Brain microvascular endothelial cell (primary cell): ENCODE measurements around the gene DPYD.
A peak's percentile ranks its signal among the peaks of the same experiment; 100 is the strongest.

Source experiments
- DNase-seq: peaks from one replicate; pipeline ENCODE4 v3.0.0-alpha.2; 2020
- H3K27ac ChIP-seq: fragments of 250-450 bp; sonication (Bioruptor Pico); 2 replicates; pipeline ENCODE4 v1.5.1; 2020; ENCODE audit warnings: mild to moderate bottlenecking, moderate library complexity
- H3K27me3 ChIP-seq: fragments of 250-450 bp; sonication (Bioruptor Pico); replicated peaks from 2 replicates; pipeline ENCODE4 v1.5.1; 2020; ENCODE audit warnings: mild to moderate bottlenecking
- H3K36me3 ChIP-seq: fragments of 250-450 bp; sonication (Bioruptor Pico); replicated peaks from 2 replicates; pipeline ENCODE4 v1.5.1; 2020; ENCODE audit warnings: mild to moderate bottlenecking
- H3K4me3 ChIP-seq: 2 replicates; pipeline ENCODE4 v1.5.1; 2011; ENCODE audit warnings: low read depth, mild to moderate bottlenecking, control low read depth, low read length, moderate library complexity
- CTCF ChIP-seq: IDR thresholded peaks from 2 replicates; pipeline ENCODE4 v1.5.1; 2011; ENCODE audit warnings: low read depth, mild to moderate bottlenecking, moderate library complexity, low read length, control low read depth, inconsistent platforms; ENCODE audit errors: missing control alignments
- in situ Hi-C: cut with HindIII; loops from 2 replicates; pipeline ENCODE4 v1.10.0; 2017; ENCODE audit warnings: low sequenced_read_pairs, low pct_ligation_motif_present

DPYD gene

DNA sequence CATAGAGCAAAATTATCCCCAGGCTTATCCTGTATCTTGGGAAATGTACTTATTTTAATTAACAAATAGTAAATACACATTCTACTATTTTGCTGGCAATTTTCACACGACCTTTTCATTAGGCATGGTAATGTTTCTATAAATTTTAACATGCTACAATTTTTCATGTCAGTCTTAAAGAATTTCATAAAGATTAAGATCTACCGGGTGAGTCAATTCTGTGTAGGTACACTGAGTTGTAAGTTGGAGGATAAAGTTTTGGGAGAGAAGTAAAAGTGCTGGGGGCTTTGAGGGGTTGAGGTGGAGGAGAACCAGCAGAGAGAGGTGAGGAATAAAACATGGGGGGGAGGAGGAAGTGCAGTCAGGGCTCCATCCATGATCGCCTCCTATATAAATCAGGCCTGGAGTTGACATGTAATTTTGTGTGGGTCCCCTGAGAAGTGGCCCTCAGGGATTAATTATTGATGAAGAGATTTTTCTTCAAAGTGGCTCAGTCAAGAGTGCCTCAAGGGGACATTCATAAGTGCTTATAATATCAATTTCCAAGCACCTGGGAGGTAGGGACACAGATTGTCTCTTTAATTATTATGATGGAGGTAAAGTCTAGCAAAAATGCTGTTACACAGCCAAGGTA lies 7.2 kb downstream of the DPYD start:
- H3K36me3 ChIP-seq = no peaks in the 10 kb centered on the region
- no peak overlapping the region for H3K4me3 ChIP-seq
- no peak for DNase-seq
- no peak overlapping the region for H3K27ac ChIP-seq
- no peaks in the 10 kb centered on the region for H3K27me3 ChIP-seq
- in situ Hi-C loops = no loop called here
- TF ChIP-seq CTCF = no peak

DNA sequence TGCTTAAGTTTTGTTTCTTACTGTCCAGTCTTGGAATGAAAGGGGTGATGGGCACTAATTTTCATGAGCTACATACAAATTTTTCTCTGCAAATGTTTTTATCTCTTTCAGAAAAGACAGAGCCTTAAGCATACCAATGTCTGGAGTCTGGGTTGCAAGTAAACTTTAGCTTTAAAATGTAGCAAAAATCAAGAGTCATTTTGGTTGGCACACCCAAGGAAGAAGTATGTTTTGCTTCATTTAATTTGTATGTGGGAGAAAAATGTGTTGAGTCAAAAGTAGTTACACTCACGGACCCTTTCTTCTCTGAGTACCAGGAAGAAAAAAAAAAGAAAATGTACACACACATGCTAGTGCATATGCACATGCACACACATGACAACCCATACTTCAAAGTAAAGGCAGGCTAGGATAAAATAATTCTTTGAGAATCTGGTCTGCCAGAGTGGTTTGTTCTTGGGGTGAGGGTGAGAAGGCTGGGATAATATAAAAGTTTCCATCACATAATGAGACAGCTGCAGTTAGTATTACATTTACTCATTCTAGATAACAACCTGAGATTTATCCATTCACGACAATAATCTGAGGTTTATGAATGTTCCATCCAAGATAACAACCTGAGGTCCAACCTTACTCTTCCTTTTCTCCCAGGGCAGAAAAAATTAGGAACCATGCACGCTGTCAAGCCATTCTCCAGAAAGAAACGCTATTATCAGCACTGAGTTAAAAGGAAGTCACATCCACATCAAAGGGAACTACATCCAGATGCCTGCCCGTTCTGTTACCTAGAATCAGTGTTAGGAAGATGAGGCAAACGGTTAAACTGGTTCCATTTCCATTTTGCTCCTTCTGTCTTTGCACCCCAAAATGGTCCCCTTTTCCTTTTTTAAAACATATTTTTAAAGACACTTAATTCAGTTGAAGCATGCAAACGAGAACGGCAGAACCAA lies 9.3 kb downstream of the DPYD start:
- no peak for DNase-seq
- no peak overlapping the region for H3K4me3 ChIP-seq
- no peak overlapping the region for H3K27ac ChIP-seq
- no peaks in the 10 kb centered on the region for H3K27me3 ChIP-seq
- H3K36me3 ChIP-seq = no peaks in the 10 kb centered on the region
- in situ Hi-C loops = no loop called here
- no peak for TF ChIP-seq CTCF

DNA sequence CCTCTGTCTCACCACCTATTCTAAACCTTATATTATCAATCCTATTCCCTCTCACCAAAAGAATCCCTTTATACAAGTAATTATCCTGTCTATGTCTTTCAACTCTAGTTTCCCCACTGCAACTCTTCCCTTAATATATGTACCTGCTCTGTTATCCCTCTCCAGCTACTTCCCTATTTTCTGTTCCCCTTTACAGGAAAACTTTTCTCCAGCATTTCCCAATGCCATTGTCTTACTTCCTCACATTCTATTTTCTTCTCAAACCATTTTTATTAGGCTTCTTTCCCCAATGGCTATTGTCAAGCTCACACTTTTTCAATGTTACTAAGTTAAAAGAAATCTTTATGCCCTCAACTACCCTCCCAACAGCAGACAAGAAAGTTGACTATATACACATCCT lies 11.6 kb downstream of the DPYD start:
- Histone ChIP-seq H3K36me3 (no peaks in the 10 kb centered on the region), H3K4me3 (no peak overlapping the region), H3K27me3 (no peaks in the 10 kb centered on the region), H3K27ac (no peak overlapping the region)
- in situ Hi-C loops = no loop called here
- DNase-seq = no peak
- TF ChIP-seq CTCF = no peak

DNA sequence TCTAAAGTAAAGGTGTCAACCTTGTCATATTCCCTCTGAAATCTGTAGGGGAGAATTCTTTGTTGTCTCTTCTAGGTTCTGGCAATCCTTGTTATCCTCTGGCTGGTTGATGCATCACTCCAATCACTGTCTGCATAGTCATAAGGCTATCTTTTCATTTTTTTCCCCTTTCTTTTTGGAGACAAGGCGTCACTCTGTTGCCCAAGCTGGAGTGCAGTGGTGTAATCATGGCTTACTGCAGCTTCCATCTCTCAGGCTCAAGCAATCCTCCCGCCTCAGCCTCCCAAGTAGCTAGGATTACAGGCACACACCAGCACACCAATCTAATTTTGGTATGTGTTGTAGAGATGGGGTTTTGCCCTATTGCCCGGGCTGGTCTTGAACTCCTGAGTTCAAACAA lies 12.9 kb downstream of the DPYD start:
- Histone ChIP-seq H3K27me3 (no peaks in the 10 kb centered on the region), H3K27ac (peak overlapping the region; percentile 66), H3K4me3 (no peak overlapping the region), H3K36me3 (no peaks in the 10 kb centered on the region)
- no peak for TF ChIP-seq CTCF
- no peak for DNase-seq
- in situ Hi-C loops = no loop called here

DNA sequence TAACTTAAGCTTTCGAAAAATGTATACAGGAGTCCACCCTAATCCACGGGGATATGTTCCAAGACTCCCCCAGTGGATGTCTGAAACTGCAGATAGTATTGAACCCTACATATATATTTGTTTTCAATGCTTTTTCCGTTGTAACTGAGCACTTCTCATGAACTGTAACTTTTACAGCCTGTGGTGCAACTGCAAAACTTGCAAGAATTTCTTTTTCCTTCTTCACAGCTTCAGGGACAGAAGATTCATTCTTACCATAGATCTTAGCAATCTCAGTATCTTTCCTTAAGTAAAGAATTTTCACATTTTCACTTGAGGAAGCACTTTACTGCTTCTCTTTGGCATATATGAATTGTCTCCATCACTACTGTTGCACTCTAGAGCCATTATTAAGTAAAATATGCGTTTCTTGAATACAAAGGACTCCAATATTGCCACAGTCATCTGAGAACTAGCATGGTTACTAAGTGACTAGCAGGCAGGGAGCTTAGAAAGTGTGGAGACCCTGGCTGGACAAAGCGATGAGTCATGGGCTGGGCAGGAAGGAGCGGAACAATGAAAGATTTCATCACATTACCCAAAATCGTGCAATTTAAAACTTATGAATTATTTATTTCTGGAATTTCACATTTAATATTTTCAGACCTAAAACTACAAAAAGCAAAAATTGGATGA lies 14.1 kb downstream of the DPYD start:
- Histone ChIP-seq H3K36me3 (no peaks in the 10 kb centered on the region), H3K27ac (peak overlapping the region; percentile 66), H3K27me3 (no peaks in the 10 kb centered on the region), H3K4me3 (no peak overlapping the region)
- peak; percentile 86 for DNase-seq
- no peak for TF ChIP-seq CTCF
- in situ Hi-C loops = no loop called here
